NCI-H2196 treated with DMSO at 0.1 percent for 48 hours (cell line): ENCODE data around the gene MRPL4.

ENCODE experiments used
- DNase-seq: peaks from one replicate; lab custom pipeline; 2025; ENCODE audit not compliant: unreplicated experiment; lab: John Stamatoyannopoulos, UW

Gene MRPL4

GRCh38 chr19:10286803-10287737 is 35.1 kb downstream of the MRPL4 start, which contains the start of gene ICAM4:
ICAM4 (plus strand) TSS chr19:10286955; CDS start chr19:10287013, 58 bp downstream.
- no peak for DNase-seq

- peak; percentile 59 for DNase-seq
Measured at GRCh38 chr19:10288662-10289166, 36.7 kb downstream of the MRPL4 start.

GRCh38 chr19:10289167-10289835 is 37.3 kb downstream of the MRPL4 start:
- DNase-seq: peak; percentile 55

DNA sequence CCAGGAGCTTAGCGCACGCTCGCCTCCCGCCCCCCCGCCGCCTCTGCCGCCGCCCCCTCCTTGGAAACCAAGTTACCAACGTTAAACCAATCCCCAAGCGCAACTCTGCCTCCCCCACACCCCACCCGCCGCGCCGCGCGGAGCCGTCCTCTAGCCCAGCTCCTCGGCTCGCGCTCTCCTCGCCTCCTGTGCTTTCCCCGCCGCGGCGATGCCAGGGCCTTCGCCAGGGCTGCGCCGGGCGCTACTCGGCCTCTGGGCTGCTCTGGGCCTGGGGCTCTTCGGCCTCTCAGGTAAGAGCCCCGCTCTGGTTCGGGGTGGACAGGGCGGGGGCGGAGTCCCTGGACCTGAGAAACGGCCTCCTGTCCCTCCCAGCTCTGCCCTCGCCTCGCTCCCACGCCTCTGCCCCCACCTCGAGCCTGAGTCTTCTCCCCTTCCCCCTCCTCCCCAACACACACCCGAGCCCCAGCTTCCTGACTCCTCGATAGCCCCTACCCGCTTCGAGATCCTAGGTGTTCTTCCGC is 37.9 kb downstream of the MRPL4 start, which contains the start of gene ICAM5:
Gene ICAM5, plus strand, starts transcription at position 117 of the 521 bp plus-strand sequence. Its CDS starts 92 bp downstream, at position 209.
- DNase-seq: peak; percentile 24

DNA sequence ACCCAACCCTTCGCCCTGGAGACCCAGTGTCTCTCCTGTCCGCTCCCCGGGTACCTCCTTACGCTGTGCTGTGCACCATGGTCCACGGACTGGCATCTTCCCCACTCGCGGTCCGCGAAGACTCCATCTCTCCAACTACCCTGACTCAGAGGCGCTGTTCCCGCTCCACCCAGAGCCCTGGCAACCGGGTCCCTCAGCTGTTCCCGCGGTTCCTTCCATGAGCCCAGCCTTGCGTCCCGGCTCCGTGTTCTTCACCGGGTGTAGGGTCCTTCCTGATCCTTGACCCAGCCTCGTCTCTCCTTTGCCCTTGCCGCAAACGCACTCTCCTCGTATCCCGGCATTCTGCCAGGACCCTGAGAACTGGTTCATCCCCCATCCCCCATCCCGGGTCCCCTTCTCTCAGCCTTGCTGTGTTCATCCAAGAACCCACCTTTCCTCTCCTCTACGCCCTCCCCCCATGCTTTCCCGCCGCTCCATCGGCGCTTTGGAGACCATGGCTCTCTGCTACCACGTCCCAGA is 38.4 kb downstream of the MRPL4 start:
- no peak for DNase-seq

GRCh38 chr19:10290876-10291553 is 39.0 kb downstream of the MRPL4 start:
- peak; percentile 21 for DNase-seq

DNA sequence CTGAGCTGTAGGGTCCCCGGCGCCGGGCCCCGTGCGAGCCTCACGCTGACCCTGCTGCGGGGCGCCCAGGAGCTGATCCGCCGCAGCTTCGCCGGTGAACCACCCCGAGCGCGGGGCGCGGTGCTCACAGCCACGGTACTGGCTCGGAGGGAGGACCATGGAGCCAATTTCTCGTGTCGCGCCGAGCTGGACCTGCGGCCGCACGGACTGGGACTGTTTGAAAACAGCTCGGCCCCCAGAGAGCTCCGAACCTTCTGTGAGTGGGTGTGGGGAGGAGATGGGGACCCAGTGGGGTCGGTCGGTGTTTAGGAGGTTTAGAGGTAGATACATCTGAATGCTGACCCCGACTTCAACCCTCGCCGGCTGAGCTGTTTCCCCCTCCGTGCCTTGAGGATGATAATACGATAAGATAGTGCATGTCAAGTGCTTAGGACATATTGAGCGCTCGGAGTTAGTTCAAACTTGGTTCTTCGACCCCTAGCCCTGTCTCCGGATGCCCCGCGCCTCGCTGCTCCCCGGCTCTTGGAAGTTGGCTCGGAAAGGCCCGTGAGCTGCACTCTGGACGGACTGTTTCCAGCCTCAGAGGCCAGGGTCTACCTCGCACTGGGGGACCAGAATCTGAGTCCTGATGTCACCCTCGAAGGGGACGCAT is 39.7 kb downstream of the MRPL4 start:
- no peak for DNase-seq

DNA sequence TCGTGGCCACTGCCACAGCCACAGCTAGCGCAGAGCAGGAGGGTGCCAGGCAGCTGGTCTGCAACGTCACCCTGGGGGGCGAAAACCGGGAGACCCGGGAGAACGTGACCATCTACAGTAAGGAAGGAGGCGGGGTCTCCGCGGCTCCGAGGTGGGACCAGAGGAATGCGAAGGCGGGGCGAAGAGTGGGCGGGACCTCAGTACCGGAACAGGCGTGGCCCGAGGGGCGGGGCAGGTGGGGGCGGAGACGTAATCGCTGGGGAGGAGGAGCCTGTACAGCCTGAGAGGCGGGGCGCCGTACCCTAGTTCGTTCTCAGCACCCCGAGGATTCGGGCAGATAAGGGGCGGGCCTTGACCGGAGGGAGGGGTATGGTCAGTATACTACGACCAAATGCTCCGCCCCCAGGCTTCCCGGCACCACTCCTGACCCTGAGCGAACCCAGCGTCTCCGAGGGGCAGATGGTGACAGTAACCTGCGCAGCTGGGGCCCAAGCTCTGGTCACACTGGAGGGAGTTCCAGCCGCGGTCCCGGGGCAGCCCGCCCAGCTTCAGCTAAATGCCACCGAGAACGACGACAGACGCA is 40.3 kb downstream of the MRPL4 start:
- no peak for DNase-seq

DNA sequence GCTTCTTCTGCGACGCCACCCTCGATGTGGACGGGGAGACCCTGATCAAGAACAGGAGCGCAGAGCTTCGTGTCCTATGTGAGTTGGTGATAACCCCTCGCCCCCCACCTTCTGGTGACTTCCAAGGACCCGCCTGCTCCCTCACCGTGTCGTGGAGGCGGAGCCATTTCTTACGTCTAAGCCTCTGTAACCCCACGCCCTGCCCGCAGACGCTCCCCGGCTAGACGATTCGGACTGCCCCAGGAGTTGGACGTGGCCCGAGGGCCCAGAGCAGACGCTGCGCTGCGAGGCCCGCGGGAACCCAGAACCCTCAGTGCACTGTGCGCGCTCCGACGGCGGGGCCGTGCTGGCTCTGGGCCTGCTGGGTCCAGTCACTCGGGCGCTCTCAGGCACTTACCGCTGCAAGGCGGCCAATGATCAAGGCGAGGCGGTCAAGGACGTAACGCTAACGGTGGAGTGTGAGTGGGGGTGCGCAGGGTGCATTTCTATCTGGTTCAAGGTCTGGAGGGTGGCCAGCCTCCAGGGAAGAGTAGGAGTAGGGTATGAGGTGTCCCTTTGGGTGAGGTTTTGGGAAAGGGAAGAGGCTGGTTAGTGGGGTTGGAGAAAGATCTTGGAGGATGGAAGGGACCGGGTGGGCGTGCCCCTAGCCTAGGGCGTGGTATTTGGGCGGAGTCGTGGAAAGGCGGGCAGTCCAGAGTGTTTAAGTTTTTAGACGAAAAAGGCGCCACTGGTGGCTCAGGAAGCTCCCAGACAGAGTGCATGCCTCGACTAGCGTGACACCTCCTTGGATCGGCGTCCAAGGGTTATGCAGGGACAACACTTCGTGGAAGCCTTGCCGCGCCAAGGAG is 41.0 kb downstream of the MRPL4 start:
- no peak for DNase-seq

DNA sequence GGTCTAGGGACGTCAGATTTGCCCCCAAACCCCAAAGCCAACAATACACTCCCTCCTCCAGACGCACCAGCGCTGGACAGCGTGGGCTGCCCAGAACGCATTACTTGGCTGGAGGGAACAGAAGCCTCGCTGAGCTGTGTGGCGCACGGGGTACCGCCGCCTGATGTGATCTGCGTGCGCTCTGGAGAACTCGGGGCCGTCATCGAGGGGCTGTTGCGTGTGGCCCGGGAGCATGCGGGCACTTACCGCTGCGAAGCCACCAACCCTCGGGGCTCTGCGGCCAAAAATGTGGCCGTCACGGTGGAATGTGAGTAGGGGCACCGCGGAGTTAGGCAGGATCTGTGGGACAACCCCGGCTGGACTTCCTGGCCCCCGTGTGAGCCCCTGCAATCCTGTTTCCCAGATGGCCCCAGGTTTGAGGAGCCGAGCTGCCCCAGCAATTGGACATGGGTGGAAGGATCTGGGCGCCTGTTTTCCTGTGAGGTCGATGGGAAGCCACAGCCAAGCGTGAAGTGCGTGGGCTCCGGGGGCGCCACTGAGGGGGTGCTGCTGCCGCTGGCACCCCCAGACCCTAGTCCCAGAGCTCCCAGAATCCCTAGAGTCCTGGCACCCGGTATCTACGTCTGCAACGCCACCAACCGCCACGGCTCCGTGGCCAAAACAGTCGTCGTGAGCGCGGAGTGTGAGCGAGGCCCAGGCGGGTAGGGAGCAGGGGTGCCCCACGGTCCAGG is 41.8 kb downstream of the MRPL4 start:
- DNase-seq: no peak

GRCh38 chr19:10294368-10294697 is 42.3 kb downstream of the MRPL4 start:
- no peak for DNase-seq

DNA sequence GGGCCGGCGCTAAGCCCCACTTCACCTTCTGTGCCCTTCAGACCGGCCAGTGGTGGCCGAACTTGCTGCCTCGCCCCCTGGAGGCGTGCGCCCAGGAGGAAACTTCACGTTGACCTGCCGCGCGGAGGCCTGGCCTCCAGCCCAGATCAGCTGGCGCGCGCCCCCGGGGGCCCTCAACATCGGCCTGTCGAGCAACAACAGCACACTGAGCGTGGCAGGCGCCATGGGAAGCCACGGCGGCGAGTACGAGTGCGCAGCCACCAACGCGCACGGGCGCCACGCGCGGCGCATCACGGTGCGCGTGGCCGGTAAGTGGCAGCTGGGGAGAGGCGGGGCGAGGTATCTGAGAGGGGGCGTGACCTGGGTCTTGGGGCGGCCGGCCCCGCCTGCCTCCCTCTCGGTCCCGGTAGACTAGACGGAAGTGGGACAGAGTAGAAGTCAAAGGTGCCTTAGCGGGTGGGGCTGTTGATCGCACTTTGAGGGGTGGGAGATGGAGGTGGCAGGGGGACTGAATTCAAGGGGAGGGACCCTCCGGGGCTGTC is 43.4 kb downstream of the MRPL4 start:
- no peak for DNase-seq

DNA sequence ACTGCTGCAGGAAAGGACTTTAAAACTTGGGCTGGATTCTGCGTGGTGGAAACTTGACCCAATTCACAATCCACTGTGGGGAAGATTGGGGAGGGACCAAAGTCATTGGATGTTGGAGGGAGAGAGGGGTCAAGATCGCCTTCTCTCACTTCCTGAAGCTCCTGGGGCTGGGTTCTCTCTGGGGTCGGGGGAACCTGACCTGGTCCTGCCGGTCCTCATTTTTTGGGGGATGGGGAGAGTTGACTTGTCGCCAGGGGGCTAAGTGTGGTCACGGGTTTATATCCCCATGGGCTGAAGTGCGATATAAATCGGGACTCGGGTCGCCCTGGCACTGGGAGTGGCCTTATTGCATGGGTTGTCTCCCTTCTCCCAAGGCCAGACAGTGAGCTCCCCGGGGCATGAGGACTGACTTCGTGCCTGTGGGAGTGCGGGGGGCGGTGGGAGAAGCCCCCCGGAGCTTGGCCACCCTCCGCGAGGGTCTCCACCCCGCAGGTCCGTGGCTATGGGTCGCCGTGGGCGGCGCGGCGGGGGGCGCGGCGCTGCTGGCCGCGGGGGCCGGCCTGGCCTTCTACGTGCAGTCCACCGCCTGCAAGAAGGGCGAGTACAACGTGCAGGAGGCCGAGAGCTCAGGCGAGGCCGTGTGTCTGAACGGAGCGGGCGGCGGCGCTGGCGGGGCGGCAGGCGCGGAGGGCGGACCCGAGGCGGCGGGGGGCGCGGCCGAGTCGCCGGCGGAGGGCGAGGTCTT is 44.0 kb downstream of the MRPL4 start:
- DNase-seq: no peak

- no peak for DNase-seq
Measured at GRCh38 chr19:10299545-10300458, 47.8 kb downstream of the MRPL4 start.

DNA sequence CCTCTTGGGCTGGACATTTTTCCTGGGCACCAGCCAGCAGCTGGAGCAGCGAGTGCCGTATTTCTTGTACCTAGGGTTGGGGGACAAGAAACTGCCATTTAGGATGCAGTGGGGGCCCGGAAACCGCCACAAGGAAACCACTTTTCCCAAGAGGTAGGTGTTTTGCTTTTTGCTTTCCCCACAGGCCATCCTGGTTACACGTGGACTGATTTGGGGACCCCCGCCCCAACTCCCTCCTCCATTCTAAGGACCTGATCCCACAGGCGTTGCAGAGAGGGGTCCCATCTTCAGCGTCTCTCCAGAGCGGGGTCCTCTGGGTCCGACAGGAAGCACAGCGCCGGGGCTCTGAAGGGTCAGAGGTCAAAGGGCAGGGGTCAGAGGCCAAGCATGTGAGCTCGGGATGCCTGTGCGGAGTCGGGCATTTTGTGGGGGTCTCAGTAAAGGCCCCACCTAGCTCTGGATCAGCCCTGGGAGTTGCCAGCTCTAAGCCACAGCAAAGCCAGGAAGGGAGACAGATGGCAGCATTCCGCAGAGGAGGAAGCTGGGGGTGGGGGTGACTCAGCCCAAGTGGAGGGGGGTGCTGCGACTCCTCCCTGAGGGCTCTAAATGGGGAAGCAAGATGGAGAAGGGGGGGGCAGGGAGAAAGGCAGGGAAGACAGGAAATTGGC is 53.3 kb downstream of the MRPL4 start:
- no peak for DNase-seq

DNA sequence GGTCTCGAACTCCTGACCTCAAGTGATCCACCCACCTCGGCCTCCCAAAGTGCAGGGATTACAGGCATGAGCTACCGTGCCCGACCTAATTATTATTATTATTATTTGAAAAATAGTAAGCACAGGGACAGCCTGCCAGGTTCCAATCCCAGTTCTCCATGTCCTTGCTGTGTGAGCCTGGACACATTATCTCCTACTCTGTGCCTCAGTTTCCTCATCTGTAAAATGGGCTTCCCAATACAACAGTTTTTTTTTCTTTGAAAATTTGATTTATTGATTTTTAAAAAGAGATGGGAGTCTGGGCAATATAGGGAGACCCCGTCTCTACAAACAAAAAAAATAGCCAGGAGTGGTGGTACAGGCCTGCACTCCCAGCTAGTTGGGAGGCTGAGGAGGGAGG is 54.3 kb downstream of the MRPL4 start:
- no peak for DNase-seq
